HG03025 (cell line): Measurements from ENCODE around the gene ADRA2A.

ENCODE experiments used
- ATAC-seq: cut with Tn5 transposase; IDR thresholded peaks from one replicate; pipeline ENCODE4 v1.9.1; 2021; ENCODE audit warnings: mild to moderate bottlenecking, moderate library complexity; ENCODE audit not compliant: unreplicated experiment, low FRiP score

ADRA2A gene

DNA sequence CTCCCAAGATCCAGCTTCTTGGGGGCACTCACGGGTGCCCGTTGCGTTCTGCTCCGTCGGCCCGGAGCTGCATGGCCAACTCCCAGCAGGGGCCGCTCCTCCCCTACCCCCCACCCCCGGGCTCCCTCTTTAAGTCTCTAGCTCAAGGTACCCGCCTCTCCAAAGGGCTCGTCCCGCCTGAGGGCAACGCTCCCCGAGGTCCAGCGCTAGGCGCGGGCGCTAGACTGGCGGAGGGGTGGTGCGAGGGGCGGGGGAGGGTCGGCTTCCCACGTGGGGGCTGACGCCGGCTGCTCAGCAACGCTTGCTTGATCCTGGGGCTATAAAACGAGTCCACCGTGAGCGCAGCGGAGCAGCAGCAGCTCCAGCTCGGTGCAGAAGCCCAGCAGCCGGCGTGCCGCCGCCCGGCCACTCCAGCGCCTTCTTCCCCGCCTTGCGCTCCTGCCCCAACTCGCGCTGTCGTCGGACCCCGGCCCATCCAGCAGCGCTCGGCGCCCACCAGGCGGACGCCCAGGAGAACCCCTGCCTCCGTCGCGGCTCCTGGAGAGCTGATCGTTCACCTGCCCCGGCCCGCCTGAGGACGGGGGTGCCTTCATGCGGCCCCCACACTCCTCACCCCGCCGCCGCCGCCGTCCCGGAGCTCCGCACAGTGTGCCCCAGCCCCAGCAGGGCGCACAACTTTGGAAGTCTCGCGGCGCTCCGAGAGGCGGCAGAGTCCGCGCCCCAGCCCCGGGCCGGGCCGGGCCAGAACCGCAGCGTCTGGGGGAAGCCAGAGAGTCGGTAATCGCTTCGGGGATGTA is at the start of gene ADRA2A:
TSS of gene ADRA2A (plus strand) at position 348 of the 797 bp plus-strand sequence. CDS start 968 bp downstream, outside the sequence.
- ATAC-seq: peak; percentile 21

DNA sequence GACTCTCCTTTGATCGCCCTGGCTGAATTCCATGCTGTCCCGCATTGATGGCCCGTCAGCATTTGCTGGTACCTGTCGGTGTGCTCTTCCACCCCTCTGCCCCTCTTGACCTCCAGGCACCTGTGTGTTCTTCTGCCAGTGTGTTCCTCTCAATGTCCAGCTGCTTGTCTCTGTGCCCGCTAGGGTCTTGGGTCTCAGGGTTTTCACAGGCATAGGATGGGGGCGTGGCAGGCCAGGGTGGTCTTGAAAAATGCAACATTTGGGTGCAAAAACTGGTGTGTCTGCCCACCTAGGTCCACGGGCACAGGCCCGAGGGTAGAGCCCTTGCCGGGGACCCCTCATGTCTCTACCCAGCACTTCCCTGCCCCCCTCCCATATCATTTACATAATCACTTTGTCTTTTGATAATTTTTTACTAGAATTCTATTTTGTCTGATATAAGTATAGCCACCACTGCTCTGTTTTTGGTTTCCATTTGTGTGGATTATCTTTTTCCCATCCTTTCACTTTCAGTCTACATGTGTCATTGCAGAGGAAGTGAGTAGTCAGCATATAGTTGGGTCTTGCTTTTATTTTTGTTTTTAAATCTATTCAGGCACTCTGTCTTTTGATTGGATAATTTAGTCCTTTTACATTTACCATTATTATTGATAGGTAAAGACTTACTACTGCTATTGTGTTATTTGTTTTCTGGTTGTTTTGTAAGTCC is 46.6 kb upstream of the ADRA2A start:
- no peak for ATAC-seq

DNA sequence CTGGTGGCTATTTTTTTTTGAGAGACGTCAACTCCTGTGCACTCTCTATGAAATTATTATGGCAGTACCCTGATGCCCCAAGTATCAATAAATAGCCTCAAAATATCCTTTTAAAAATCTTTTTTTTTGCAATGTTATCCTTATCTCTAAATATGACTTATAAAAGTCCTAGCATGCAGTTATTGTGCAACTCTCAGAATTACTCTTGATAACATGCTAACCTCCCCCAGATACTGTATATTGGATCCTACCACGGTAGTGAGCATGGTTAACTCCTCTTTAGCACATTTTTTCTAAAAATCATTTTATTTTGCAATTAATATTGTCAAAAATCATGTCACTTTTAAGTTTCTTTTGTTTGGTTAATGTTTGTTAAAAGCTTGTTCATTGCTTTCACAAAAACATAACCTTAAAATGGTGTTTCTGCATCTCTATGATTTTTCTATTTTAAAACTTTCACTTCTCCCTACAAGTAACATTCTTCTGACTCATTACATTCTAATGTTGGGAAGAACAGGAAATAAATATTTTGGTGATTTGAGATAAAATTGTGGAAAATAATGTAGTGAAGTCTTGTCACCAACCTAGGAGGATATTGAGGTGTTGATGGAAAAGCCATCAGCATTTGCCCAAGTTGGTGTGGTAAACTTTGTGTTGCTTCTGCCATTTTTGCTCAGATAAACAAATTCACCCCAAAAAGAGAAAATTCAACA is 42.1 kb upstream of the ADRA2A start:
- no peak for ATAC-seq

DNA sequence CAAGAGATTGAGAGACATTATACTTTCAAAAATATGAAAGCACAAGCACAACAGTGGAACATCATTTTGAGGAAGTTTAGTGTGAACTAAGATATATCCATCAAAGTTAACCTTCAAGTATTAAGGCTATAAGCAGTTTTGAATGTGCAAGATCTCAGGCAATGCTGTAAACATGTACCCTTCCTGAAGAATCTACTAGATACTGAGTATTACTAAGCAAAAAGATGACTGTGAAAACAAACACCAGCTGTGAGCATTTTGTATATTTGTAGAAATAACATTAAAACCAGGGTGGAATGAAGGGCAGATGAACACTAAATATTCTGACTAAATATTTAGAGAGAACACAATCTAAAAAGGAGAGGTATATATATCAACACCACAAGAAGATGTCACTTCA is 41.3 kb upstream of the ADRA2A start:
- no peak for ATAC-seq

DNA sequence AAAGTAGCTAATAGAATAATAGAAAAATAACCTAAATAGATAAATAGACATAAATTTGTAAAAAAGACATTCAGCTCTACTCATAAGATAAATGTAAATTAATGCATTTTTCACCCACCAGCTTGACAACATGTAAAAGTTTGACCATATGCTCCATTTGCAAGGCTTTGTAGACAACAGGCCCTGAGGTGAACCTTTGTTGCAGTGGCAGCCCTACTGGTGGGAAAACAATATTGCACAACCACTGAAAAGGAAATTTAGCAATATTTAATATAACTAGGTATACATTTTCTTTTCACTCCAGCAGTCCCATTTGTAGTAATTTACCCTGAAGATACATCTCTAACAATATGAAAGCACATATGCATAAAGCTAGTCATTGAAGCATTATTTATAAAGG is 39.0 kb upstream of the ADRA2A start:
- ATAC-seq: no peak

DNA sequence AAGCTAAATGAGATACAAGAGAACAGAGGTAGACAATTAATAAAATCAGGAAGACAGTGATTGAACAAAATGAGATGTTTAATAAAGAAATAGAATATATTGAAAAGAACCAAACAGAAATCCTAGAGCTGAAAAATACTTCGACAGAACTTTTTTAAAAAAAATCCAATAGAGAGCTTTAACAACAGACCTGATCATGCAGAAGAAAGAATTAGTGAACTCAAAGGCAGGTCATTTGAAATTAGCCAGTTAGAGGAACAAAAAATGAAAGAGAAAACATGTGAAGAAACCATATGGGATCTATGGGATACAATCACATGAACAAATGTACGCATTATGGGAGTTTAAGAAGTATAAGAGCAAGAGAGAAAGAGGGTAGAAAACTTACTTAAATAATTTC is 37.3 kb upstream of the ADRA2A start:
- no peak for ATAC-seq

DNA sequence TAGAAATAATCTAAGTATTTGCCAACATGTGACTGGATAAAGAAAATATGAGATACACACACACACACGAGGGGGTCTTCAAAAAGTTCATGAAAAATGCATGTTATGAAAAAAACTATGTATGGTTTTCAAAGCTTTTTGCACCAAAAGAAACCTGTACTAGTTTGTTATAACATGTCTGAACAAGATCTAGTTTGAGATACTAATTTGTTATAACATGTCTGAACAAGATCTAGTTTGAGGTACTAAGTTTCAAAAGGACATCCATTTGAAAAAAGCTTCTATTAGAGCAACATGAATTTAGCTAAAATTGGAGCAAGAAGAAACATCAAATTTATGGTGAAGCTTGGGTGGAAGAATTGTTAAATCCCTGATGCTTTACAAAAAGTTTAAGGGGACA is 19.8 kb upstream of the ADRA2A start:
- no peak for ATAC-seq

DNA sequence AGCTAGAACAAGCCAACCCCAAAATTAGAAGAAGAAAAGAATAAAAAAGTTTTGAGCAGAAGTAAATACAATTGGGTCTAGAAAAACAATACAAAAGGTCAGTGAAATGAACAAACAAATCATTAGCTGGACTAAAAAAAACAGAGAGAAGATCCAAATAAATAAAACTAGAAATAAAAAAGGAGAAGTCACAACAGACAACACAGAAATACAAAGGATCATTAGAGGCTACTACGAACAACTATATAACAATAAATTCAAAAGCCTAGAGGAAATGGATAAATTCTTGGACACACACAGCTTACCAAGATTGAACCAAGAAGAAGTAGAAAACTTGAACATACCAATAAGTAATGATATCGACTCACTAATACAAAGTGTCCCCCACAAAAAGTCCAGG is 13.4 kb upstream of the ADRA2A start:
- no peak for ATAC-seq

DNA sequence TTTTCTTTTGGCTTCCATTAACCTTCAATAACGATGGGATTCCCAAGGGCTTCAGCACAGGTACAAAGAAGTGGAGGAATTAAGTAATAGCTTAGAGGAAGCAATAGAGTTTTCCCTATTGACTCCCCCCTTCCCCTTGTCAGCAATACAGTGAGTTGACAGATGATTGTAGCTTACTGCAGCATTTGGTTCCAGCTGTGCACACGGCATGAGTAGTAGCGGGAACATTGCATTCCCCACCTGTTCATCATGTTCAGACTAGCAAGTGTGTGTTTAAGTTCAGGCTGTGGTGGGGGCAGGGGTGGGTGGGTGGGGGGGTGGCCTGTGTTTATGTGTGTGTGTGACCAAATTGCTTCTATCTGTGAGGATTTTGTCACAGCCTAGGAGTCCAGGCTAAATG is 4.6 kb upstream of the ADRA2A start:
- no peak for ATAC-seq

DNA sequence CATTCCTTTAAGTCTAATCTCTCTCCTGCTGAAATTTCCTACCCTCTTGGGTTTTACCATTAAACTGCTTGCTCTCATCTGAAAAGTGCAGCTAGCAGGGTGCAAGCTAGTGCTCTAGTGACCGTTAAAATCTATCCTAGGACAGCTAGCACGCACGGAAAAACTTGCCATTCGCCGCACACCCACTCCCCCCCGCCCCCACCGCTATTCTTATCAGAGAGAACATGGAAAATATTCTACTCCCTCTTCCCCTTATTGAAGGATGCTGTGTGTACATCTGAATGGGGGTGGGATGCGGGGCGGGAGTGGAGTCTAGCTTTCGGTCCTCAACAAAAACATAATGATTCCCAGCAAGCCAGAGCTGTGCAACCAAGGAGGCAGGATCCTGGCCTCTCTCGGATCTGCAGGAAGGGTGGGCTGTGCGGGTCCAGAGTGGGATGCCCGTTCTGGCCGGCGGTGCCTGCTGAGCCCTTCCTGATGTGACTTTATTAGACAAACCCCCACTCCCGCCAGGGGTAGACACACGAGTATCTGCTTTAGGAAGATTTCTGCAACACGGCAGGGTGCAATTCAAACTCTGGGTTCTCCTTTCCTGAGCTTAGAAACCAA is 1.1 kb upstream of the ADRA2A start:
- no peak for ATAC-seq

DNA sequence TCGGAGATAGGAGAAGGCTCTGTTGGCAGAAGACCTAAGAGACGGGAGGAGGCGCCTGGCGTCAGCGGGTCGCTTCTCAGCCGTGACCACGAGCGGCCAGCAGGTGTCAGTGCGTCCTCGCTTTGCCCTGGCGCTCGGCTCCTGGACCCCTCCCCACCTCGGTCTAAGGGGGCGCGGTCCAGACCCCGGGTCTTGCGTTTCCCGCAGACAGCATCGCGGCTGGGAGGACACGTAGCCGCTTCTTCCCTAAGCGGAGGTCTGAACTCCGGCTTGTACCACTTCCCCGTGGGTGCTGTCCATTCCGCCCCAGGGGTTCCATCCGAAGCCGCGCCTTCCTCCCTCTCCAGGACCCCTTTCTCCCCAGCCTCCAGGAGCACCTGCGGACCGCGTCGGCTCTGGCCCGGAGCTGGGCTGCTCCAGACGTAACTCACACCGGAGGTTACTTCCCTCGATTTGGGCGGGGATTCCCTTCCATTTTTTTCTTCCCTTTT is 593 bp upstream of the ADRA2A start:
- peak; percentile 72 for ATAC-seq

DNA sequence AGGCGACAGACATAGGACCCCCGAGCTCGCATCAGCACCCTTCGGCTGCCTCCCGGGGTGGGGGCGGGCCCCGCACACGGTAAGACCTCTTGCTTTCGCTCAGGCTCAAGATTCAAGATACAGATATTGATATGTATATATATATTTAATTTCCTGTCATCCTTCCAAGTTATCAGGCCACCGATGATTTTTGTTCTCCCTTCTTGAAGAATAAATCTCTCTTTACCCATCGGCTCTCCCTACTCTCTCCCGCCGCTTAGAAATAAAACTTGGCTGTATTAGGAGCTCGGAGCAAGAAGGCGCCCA is 603 bp downstream of the ADRA2A start:
- ATAC-seq: no peak

DNA sequence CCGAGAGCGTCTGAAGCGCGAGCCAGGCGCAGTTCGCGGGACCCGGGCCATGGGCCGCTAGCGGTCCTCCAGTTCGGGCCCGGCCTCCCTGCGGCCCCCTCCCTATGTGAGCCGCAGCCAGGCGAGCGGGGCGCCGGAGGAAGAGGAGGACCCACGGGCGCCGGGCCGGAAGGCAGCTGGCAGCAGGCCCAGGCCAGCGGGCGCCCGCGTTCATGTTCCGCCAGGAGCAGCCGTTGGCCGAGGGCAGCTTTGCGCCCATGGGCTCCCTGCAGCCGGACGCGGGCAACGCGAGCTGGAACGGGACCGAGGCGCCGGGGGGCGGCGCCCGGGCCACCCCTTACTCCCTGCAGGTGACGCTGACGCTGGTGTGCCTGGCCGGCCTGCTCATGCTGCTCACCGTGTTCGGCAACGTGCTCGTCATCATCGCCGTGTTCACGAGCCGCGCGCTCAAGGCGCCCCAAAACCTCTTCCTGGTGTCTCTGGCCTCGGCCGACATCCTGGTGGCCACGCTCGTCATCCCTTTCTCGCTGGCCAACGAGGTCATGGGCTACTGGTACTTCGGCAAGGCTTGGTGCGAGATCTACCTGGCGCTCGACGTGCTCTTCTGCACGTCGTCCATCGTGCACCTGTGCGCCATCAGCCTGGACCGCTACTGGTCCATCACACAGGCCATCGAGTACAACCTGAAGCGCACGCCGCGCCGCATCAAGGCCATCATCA is 1.1 kb downstream of the ADRA2A start:
- ATAC-seq: no peak

DNA sequence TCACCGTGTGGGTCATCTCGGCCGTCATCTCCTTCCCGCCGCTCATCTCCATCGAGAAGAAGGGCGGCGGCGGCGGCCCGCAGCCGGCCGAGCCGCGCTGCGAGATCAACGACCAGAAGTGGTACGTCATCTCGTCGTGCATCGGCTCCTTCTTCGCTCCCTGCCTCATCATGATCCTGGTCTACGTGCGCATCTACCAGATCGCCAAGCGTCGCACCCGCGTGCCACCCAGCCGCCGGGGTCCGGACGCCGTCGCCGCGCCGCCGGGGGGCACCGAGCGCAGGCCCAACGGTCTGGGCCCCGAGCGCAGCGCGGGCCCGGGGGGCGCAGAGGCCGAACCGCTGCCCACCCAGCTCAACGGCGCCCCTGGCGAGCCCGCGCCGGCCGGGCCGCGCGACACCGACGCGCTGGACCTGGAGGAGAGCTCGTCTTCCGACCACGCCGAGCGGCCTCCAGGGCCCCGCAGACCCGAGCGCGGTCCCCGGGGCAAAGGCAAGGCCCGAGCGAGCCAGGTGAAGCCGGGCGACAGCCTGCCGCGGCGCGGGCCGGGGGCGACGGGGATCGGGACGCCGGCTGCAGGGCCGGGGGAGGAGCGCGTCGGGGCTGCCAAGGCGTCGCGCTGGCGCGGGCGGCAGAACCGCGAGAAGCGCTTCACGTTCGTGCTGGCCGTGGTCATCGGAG is 1.8 kb downstream of the ADRA2A start:
- no peak for ATAC-seq

DNA sequence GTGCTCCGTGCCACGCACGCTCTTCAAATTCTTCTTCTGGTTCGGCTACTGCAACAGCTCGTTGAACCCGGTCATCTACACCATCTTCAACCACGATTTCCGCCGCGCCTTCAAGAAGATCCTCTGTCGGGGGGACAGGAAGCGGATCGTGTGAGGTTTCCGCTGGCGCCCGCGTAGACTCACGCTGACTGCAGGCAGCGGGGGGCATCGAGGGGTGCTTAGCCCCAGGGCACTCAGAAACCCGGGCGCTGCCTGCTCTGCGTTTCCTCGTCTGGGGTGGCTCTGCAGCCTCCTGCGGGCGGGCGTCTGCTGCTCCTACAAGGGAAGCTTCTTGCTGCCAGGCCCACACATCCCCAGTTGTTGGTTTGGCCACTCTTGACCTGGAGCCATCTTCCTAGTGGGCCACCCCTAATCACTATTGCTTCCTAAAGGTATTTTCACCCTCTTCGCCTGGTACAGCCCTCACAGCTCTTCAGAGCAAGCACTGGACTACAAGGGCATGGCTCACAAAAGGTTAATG is 2.5 kb downstream of the ADRA2A start:
- ATAC-seq: no peak

DNA sequence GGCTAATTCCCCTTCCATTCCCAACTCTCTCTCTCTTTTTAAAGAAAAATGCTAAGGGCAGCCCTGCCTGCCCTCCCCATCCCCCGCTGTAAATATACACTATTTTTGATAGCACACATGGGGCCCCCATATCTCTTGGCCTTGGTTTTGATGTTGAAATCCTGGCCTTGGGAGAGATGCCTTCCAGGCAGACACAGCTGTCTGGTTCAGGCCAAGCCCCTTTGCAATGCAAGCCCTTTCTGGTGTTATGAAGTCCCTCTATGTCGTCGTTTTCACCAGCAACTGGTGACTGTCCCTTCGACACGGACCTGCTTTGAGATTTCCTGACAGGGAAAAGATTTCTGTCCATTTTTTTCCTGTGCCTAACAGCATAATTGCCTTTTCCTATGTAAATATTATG is 3.0 kb downstream of the ADRA2A start:
- no peak for ATAC-seq

DNA sequence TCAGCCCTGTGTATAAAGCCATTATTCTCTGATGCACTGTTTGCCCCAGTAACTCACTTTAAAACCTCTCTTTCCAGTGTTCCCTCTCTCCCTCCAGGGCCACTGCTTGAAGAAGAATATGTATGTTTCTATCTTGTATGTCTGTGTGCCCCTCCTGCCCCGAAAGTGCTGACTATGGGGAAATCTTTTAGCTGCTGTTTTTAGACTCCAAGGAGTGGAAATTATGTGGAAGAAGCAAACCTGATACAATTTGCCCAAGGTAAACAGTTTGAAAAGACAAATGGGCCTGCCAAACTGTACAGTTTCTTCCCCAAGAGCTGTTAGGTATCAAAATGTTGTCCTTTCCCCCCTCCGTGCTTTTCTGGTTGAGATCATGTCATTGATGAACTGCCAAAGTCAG is 3.4 kb downstream of the ADRA2A start:
- no peak for ATAC-seq

DNA sequence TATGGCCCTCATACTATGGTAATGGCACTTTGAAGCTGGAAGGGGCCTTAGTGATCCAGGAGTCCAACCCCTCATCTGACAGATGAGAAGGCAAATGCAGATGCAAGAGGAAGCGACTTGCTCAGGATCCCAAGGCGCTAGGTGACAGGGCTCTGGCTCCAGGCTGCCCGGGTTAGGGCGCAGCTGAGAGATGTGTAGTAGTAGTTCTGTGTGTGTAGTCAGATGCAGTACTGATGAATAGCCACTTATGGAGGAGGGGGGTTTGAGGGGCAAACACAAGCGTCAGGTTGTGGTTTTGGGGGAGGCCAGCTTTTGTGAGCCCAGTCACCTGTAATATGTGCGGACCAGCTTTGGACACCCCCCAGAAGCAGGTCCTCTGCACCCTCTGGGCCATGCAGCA is 4.8 kb downstream of the ADRA2A start:
- ATAC-seq: no peak

DNA sequence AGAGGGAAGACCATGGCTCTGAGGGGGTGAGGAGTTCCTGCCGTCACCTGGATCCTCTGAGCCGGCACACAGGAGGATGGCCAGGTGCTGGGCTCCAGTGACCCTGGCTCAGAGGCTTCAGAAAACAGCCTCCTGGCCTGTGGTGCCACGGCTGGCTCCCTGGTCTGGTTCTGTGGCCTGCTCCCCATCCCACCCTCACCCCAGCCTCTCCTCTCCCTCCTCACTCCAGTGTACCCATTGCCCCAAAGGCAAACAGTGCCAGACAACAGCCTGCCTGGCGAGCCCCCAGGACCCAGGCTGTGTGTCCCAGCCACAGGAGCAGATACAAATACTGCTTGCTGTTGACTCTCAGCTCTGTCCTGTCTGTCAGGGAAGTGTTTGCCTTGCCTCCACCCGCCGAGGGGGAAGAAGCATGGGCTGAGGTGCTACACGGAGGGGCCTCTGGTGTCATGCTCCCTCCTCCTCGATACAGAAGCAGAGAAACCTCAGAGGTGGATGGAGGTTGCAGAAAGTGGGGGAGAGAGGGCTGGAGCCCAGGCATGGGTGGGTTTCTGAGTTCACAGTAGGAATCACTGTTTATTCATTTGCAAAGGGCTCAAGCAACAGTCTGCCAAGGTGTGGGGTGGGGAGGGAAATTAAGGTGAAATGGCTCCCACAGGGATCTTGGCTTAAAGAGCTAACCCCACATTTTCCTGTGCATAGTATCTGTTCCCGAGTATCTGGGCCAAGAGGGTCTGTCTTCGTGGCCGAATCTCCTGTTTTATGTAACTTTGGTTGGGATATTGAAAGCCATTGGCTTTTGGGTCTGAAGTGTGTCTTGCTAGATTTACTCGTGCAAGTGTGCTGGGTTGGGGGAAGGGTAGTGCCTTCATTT is 5.5 kb downstream of the ADRA2A start:
- no peak for ATAC-seq
